WTC11 (cell line): ENCODE results near the gene VAC14. TPM values are rescaled to one million over a fixed set of nuclear protein-coding genes. Genes with fewer than 3 reads are reported as not detected.

ENCODE experiments used
- ATAC-seq: fragments of 200-7000 bp; cut with Tn5 transposase; 2 replicates; pipeline ENCODE4 v1.10.0; 2021; ENCODE audit warnings: mild to moderate bottlenecking, moderate library complexity
- CTCF ChIA-PET: fragments of 300-600 bp; sonication (Branson Sonifier 250); formaldehyde crosslinking; loops from one replicate; lab custom pipeline; 2021; ENCODE audit warnings: antibody characterized with exemption; lab: Charles Lee
- POLR2A ChIA-PET: fragments of 350-600 bp; sonication (Branson Sonifier 250); formaldehyde crosslinking; loops from one replicate; lab custom pipeline; 2021; ENCODE audit warnings: antibody characterized with exemption; lab: Charles Lee
- DNase-seq: peaks from one replicate; pipeline ENCODE4 v3.0.0; 2021; ENCODE audit warnings: low spot score
- H3K27ac Mint-ChIP-seq: 2 replicates; pipeline ENCODE4 v1.8.0; 2021; ENCODE audit warnings: mixed read lengths
- H3K27me3 Mint-ChIP-seq: 2 replicates; pipeline ENCODE4 v1.8.0; 2021; ENCODE audit warnings: low read depth, mild to moderate bottlenecking, moderate library complexity, mixed read lengths
- H3K36me3 Mint-ChIP-seq: 2 replicates; pipeline ENCODE4 v1.8.0; 2021; ENCODE audit warnings: mixed read lengths
- H3K4me1 Mint-ChIP-seq: 2 replicates; pipeline ENCODE4 v1.8.0; 2022; ENCODE audit warnings: mixed read lengths
- H3K4me3 Mint-ChIP-seq: 2 replicates; pipeline ENCODE4 v1.8.0; 2021; ENCODE audit warnings: mild to moderate bottlenecking, moderate library complexity, mixed read lengths
- H3K9me3 Mint-ChIP-seq: 2 replicates; pipeline ENCODE4 v1.8.0; 2021; ENCODE audit warnings: mixed read lengths
- CREB1 ChIP-seq: sonication (generic); formaldehyde crosslinking; IDR thresholded peaks from 2 replicates; pipeline ENCODE4 v1.8.0; 2023; ENCODE audit warnings: mild to moderate bottlenecking, missing genetic modification reagents
- CREM ChIP-seq: sonication (generic); formaldehyde crosslinking; IDR thresholded peaks from 2 replicates; pipeline ENCODE4 v1.8.1; 2022; ENCODE audit warnings: mild to moderate bottlenecking, missing genetic modification reagents, moderate library complexity
- EMX1 ChIP-seq: fragments of 250-450 bp; sonication (Bioruptor Pico); IDR thresholded peaks from 2 replicates; pipeline ENCODE4 v1.8.0; 2021; ENCODE audit warnings: mild to moderate bottlenecking
- FOXP1 ChIP-seq: sonication (generic); formaldehyde crosslinking; IDR thresholded peaks from 2 replicates; pipeline ENCODE4 v1.8.0; 2022; ENCODE audit warnings: missing genetic modification reagents, mild to moderate bottlenecking, moderate library complexity, borderline replicate concordance
- IRF2 ChIP-seq: sonication (generic); formaldehyde crosslinking; IDR thresholded peaks from 2 replicates; pipeline ENCODE4 v1.8.0; 2022; ENCODE audit warnings: low read depth, missing genetic modification reagents, borderline replicate concordance
- KAT7 ChIP-seq: sonication (generic); formaldehyde crosslinking; IDR thresholded peaks from 2 replicates; pipeline ENCODE4 v1.8.1; 2023; ENCODE audit warnings: missing genetic modification reagents, mild to moderate bottlenecking, borderline replicate concordance
- MYBL2 ChIP-seq: sonication (generic); formaldehyde crosslinking; IDR thresholded peaks from 2 replicates; pipeline ENCODE4 v1.8.1; 2023; ENCODE audit warnings: mild to moderate bottlenecking, moderate library complexity, missing genetic modification reagents
- NFATC4 ChIP-seq: fragments of 250-450 bp; sonication (Bioruptor Pico); IDR thresholded peaks from 2 replicates; pipeline ENCODE4 v1.9.0; 2021; ENCODE audit warnings: mild to moderate bottlenecking
- NFE2L1 ChIP-seq: sonication (generic); formaldehyde crosslinking; IDR thresholded peaks from 2 replicates; pipeline ENCODE4 v1.8.1; 2023; ENCODE audit warnings: missing genetic modification reagents
- NR2C2 ChIP-seq: sonication (generic); formaldehyde crosslinking; IDR thresholded peaks from 2 replicates; pipeline ENCODE4 v1.8.0; 2022; ENCODE audit warnings: mild to moderate bottlenecking, missing genetic modification reagents
- PRRX2 ChIP-seq: fragments of 250-450 bp; sonication (Bioruptor Pico); IDR thresholded peaks from 2 replicates; pipeline ENCODE4 v1.8.0; 2021; ENCODE audit warnings: mild to moderate bottlenecking
- SMAD3 ChIP-seq: sonication (generic); formaldehyde crosslinking; IDR thresholded peaks from 2 replicates; pipeline ENCODE4 v1.8.0; 2022; ENCODE audit warnings: missing genetic modification reagents, mild to moderate bottlenecking, borderline replicate concordance
- SMAD4 ChIP-seq: sonication (generic); formaldehyde crosslinking; IDR thresholded peaks from 2 replicates; pipeline ENCODE4 v1.8.0; 2022; ENCODE audit warnings: mild to moderate bottlenecking, missing genetic modification reagents
- SP1 ChIP-seq: sonication (generic); formaldehyde crosslinking; conservative IDR thresholded peaks from 2 replicates; pipeline ENCODE4 v1.8.1; 2022; ENCODE audit warnings: missing genetic modification reagents
- TEAD1 ChIP-seq: sonication (generic); formaldehyde crosslinking; IDR thresholded peaks from 2 replicates; pipeline ENCODE4 v1.8.0; 2022; ENCODE audit warnings: mild to moderate bottlenecking, missing genetic modification reagents
- ZNF416 ChIP-seq: fragments of 250-450 bp; sonication (Bioruptor Pico); IDR thresholded peaks from 2 replicates; pipeline ENCODE4 v1.9.0; 2021; ENCODE audit warnings: mild to moderate bottlenecking, inconsistent platforms
- ZNF423 ChIP-seq: fragments of 250-450 bp; sonication (Bioruptor Pico); IDR thresholded peaks from 2 replicates; pipeline ENCODE4 v2.1.2; 2022; ENCODE audit warnings: mild to moderate bottlenecking, moderate library complexity
- total RNA-seq: library from RNA; stranded (reverse); gene quantifications from 3 replicates; pipeline ENCODE4 v1.2.3, GENCODE V29; 2021
- TF ChIP-seq, protein P1 (sequence below): sonication (generic); formaldehyde crosslinking; IDR thresholded peaks from 2 replicates; pipeline ENCODE4 v1.8.1; 2022; ENCODE audit warnings: low read depth, mild to moderate bottlenecking, moderate library complexity, missing genetic modification reagents, borderline replicate concordance
- TF ChIP-seq, protein P2 (sequence below): sonication (generic); formaldehyde crosslinking; IDR thresholded peaks from 2 replicates; pipeline ENCODE4 v1.8.1; 2023; ENCODE audit warnings: mild to moderate bottlenecking, missing genetic modification reagents, moderate library complexity
- TF ChIP-seq, protein P3 (sequence below): sonication (generic); formaldehyde crosslinking; IDR thresholded peaks from 2 replicates; pipeline ENCODE4 v1.8.0; 2022; ENCODE audit warnings: mild to moderate bottlenecking, missing genetic modification reagents
- TF ChIP-seq, protein P4 (sequence below): sonication (generic); formaldehyde crosslinking; IDR thresholded peaks from 2 replicates; pipeline ENCODE4 v1.8.0; 2022; ENCODE audit warnings: mild to moderate bottlenecking, missing genetic modification reagents
- TF ChIP-seq, protein P5 (sequence below): sonication (generic); formaldehyde crosslinking; IDR thresholded peaks from 2 replicates; pipeline ENCODE4 v1.8.1; 2023; ENCODE audit warnings: mild to moderate bottlenecking, missing genetic modification reagents, borderline replicate concordance
- TF ChIP-seq, protein P6 (sequence below): sonication (generic); formaldehyde crosslinking; conservative IDR thresholded peaks from 2 replicates; pipeline ENCODE4 v1.8.1; 2022; ENCODE audit warnings: mild to moderate bottlenecking, missing genetic modification reagents
- TF ChIP-seq, protein P7 (sequence below): fragments of 250-450 bp; sonication (Bioruptor Pico); IDR thresholded peaks from 2 replicates; pipeline ENCODE4 v1.9.0; 2021; ENCODE audit warnings: moderate library complexity, mild to moderate bottlenecking, inconsistent platforms, borderline replicate concordance
- TF ChIP-seq, protein P8 (sequence below): fragments of 250-450 bp; sonication (Bioruptor Pico); IDR thresholded peaks from 2 replicates; pipeline ENCODE4 v1.8.0; 2021; ENCODE audit warnings: mild to moderate bottlenecking

Gene VAC14
- total RNA-seq, 1 experiment from 2014 or later = 60.1 TPM

DNA sequence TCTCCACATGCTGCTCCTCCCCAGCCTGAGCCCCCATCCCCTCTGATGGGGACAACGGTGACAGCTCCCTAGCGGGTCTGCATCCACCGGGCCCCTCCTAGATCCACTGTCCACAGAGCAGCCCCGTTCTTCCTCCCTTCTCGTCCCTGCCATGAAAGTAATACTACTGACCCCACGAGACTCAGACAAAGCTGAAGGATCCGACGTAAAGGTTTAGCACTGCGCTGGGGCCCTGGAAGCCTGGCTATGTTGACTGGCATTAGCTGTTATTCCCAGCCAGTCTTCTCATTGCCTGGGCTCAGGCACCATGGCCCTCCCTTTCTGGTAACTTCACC lies 30.7 kb downstream of the VAC14 start (continued):
- TF ChIP-seq ZNF423 (CRISPR knock-in tag) = no peak
- TF ChIP-seq, protein P1, sequence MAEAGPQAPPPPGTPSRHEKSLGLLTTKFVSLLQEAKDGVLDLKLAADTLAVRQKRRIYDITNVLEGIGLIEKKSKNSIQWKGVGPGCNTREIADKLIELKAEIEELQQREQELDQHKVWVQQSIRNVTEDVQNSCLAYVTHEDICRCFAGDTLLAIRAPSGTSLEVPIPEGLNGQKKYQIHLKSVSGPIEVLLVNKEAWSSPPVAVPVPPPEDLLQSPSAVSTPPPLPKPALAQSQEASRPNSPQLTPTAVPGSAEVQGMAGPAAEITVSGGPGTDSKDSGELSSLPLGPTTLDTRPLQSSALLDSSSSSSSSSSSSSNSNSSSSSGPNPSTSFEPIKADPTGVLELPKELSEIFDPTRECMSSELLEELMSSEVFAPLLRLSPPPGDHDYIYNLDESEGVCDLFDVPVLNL (CRISPR knock-in tag) = no peak

DNA sequence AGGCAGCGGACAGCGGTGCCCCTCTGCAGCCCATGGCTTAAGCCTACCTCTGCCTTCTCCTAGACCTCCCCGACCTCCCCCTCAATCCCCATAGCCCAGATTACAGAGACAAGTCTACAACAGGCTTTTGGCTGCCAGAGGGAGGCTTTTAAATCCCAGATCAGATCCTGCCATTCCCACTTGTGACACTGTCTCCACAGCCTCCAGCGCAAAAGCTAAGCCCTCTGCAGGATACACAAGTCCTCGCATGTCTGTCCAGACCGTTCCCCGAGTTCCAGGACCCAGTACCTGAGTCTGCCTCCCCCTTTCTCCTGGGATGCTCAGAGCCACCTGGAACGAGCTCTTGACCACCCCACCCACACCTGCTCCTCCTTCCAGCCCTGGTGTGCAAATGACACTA lies 31.2 kb downstream of the VAC14 start:
- 0 out of 2 replicates have a peak overlapping the region, but pooled peaks have one; percentile 45 for H3K27ac Mint-ChIP-seq
- POLR2A ChIA-PET = no interaction called here

DNA sequence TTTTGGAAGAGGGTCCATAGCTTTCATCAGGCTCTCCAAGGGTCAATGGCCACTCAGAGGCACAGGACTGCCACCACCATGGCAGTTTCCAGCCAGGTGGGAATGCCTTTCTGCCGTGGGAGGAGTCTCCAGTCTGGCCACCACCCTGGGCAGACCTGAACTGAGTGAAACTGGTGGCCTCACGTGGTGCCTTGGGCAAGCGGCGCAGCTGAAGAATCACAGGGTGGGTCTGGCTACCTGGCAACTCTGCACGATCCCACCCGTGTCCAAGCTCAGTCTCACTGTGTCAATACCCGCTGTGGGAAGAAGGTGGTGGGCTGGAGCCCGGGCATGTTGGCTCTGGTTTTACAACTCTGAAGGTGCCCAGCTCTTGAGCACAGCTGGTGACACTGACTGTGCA lies 31.8 kb downstream of the VAC14 start:
- Mint-ChIP-seq H3K9me3 (no peaks in the 10 kb centered on the region), H3K36me3 (peaks cover 5% of the 10 kb centered on the region; the same call in 1 of the 2 replicates), H3K27me3 (no peaks in the 10 kb centered on the region), H3K27ac (peak overlapping the region; percentile 23; the same call in 1 of the 2 replicates), H3K4me1 (no peaks in the 10 kb centered on the region), H3K4me3 (no peak overlapping the region)
- CTCF ChIA-PET = interaction anchor here (1.3 to 4.1 kb wide), 4 partner anchors 10 to 89 kb away, joined by 3 to 142 read pairs (median 22); no protein-coding TSS in a partner anchor
- POLR2A ChIA-PET = no interaction called here
- DNase-seq = no peak
- ATAC-seq = no peak
- no peak for TF ChIP-seq ZNF416
- TF ChIP-seq SP1 (CRISPR knock-in tag) = no peak
- TF ChIP-seq, protein P2, sequence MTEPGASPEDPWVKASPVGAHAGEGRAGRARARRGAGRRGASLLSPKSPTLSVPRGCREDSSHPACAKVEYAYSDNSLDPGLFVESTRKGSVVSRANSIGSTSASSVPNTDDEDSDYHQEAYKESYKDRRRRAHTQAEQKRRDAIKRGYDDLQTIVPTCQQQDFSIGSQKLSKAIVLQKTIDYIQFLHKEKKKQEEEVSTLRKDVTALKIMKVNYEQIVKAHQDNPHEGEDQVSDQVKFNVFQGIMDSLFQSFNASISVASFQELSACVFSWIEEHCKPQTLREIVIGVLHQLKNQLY (CRISPR knock-in tag) = no peak
- TF ChIP-seq, protein P3, sequence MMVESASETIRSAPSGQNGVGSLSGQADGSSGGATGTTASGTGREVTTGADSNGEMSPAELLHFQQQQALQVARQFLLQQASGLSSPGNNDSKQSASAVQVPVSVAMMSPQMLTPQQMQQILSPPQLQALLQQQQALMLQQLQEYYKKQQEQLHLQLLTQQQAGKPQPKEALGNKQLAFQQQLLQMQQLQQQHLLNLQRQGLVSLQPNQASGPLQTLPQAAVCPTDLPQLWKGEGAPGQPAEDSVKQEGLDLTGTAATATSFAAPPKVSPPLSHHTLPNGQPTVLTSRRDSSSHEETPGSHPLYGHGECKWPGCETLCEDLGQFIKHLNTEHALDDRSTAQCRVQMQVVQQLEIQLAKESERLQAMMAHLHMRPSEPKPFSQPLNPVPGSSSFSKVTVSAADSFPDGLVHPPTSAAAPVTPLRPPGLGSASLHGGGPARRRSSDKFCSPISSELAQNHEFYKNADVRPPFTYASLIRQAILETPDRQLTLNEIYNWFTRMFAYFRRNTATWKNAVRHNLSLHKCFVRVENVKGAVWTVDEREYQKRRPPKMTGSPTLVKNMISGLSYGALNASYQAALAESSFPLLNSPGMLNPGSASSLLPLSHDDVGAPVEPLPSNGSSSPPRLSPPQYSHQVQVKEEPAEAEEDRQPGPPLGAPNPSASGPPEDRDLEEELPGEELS (CRISPR knock-in tag) = no peak
- TF ChIP-seq EMX1 (CRISPR knock-in tag) = no peak
- no peak for TF ChIP-seq NFE2L1

More for the DNA sequence above, 31.2 kb downstream of the VAC14 start:
- TF ChIP-seq NR2C2 (CRISPR knock-in tag) (no peak), MYBL2 (CRISPR knock-in tag) (no peak), SMAD4 (no peak), CREM (CRISPR knock-in tag) (no peak), FOXP1 (CRISPR knock-in tag) (no peak), NFATC4 (CRISPR knock-in tag) (no peak), CREB1 (CRISPR knock-in tag) (no peak), KAT7 (CRISPR knock-in tag) (no peak), SMAD3 (CRISPR knock-in tag) (no peak), PRRX2 (CRISPR knock-in tag) (no peak), IRF2 (CRISPR knock-in tag) (no peak), TEAD1 (CRISPR knock-in tag) (no peak)
- TF ChIP-seq, protein P2 (CRISPR knock-in tag) = no peak
- TF ChIP-seq, protein P4, sequence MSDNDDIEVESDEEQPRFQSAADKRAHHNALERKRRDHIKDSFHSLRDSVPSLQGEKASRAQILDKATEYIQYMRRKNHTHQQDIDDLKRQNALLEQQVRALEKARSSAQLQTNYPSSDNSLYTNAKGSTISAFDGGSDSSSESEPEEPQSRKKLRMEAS = no peak
- TF ChIP-seq, protein P5, sequence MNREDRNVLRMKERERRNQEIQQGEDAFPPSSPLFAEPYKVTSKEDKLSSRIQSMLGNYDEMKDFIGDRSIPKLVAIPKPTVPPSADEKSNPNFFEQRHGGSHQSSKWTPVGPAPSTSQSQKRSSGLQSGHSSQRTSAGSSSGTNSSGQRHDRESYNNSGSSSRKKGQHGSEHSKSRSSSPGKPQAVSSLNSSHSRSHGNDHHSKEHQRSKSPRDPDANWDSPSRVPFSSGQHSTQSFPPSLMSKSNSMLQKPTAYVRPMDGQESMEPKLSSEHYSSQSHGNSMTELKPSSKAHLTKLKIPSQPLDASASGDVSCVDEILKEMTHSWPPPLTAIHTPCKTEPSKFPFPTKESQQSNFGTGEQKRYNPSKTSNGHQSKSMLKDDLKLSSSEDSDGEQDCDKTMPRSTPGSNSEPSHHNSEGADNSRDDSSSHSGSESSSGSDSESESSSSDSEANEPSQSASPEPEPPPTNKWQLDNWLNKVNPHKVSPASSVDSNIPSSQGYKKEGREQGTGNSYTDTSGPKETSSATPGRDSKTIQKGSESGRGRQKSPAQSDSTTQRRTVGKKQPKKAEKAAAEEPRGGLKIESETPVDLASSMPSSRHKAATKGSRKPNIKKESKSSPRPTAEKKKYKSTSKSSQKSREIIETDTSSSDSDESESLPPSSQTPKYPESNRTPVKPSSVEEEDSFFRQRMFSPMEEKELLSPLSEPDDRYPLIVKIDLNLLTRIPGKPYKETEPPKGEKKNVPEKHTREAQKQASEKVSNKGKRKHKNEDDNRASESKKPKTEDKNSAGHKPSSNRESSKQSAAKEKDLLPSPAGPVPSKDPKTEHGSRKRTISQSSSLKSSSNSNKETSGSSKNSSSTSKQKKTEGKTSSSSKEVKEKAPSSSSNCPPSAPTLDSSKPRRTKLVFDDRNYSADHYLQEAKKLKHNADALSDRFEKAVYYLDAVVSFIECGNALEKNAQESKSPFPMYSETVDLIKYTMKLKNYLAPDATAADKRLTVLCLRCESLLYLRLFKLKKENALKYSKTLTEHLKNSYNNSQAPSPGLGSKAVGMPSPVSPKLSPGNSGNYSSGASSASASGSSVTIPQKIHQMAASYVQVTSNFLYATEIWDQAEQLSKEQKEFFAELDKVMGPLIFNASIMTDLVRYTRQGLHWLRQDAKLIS (CRISPR knock-in tag) = no peak
- TF ChIP-seq, protein P6, sequence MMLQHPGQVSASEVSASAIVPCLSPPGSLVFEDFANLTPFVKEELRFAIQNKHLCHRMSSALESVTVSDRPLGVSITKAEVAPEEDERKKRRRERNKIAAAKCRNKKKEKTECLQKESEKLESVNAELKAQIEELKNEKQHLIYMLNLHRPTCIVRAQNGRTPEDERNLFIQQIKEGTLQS = no peak
- TF ChIP-seq, protein P7, sequence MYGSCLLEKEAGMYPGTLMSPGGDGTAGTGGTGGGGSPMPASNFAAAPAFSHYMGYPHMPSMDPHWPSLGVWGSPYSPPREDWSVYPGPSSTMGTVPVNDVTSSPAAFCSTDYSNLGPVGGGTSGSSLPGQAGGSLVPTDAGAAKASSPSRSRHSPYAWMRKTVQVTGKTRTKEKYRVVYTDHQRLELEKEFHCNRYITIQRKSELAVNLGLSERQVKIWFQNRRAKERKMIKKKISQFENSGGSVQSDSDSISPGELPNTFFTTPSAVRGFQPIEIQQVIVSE (CRISPR knock-in tag) = no peak
- TF ChIP-seq, protein P8, sequence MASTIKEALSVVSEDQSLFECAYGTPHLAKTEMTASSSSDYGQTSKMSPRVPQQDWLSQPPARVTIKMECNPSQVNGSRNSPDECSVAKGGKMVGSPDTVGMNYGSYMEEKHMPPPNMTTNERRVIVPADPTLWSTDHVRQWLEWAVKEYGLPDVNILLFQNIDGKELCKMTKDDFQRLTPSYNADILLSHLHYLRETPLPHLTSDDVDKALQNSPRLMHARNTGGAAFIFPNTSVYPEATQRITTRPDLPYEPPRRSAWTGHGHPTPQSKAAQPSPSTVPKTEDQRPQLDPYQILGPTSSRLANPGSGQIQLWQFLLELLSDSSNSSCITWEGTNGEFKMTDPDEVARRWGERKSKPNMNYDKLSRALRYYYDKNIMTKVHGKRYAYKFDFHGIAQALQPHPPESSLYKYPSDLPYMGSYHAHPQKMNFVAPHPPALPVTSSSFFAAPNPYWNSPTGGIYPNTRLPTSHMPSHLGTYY = no peak
- Mint-ChIP-seq H3K27me3 (no peaks in the 10 kb centered on the region), H3K36me3 (peaks cover 6% of the 10 kb centered on the region; the same call in 1 of the 2 replicates), H3K4me3 (no peak overlapping the region), H3K9me3 (no peaks in the 10 kb centered on the region), H3K4me1 (no peaks in the 10 kb centered on the region)
- DNase-seq = no peak
- CTCF ChIA-PET = interaction anchor here (0.7 to 4.1 kb wide), 13 partner anchors 9 to 116 kb away, joined by 3 to 142 read pairs (median 20); partner anchors contain the start of gene MTSS2
- no peak for ATAC-seq
